GM21423 (cell line): ENCODE measurements around the gene UBE2E2.

Experiments
- ATAC-seq: cut with Tn5 transposase; IDR thresholded peaks from one replicate; pipeline ENCODE4 v1.9.1; 2021; ENCODE audit warnings: mild to moderate bottlenecking, moderate library complexity; ENCODE audit not compliant: unreplicated experiment

The UBE2E2 gene

DNA sequence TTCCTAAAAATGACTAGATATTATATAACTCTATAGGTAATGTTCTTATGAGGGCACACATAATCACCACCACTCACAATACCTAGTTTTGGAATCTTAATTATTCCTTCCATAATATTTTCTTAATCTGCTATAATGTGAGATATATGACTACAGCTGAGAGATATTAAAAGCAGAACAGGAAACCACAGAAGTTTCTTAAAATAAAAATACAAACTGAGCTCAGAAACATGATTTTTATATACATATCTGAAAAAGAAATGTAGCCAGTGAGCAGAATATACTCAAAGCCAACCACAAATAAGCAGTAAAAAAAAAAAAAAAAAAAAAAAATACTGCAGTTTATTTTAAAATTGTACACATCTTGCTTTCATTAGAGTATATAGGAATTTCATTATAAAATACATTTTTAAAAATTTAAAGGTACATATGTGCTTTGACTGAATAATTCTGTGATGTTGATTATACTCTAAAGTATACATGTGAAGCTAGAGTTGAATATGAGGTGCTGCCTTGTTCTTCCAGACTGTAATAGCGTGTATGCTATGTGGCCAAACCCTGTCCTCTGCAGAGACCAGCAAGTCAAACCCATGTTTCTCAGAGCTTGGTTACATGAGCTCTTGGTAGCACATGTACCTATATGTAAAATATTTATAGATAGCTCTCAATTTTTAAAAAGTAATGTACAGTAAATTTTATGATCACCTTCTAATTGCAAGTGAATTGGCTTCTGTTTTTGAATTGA, 175.0 kb downstream of the UBE2E2 start:
- ATAC-seq: no peak

- no peak for ATAC-seq
Measured at GRCh38 chr3:23383875-23384274, 180.7 kb downstream of the UBE2E2 start.

DNA sequence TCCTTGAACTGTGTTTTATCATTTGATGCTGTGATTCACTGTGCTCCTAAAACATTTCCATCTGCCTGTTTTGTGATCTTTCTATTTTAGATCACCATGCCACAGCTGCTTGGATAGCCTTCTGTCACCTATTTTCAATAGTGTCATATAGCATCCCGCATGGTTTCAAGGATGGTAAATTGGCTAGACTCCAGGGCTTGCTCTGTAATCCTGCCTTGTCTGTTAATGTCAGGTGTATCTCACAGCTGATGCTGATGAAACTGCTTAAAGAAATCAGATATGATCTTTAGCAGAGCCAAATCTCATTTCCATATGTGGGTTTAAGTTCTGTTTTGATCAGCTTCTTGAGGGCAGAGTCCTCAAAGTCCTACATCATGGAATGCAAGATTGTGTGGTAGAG, 182.2 kb downstream of the UBE2E2 start:
- ATAC-seq: no peak

- no peak for ATAC-seq
Measured at GRCh38 chr3:23387286-23387918, 184.3 kb downstream of the UBE2E2 start.

DNA sequence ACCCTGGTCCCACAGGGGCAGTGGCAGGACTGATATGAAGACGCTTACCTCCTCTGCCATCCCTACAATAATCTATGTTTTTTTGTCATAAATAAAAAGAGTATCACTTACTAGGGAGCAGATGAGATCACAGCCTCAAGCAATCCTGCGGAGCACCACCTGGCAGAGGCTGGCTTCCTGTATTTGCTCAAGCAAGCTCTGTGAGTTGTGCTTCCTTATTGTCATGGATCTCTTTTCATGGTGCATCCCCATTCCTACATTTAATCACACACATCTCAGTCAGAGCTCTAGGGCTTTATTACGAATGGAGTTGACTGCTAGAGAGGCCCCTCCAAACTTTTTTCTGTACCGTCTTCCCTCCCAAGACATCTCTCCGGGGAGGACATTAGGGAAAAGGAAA, 186.0 kb downstream of the UBE2E2 start:
- ATAC-seq: no peak

GRCh38 chr3:23389686-23390085, 186.6 kb downstream of the UBE2E2 start:
- ATAC-seq: peak; percentile 47

GRCh38 chr3:23390446-23390845, 187.3 kb downstream of the UBE2E2 start:
- ATAC-seq: no peak

DNA sequence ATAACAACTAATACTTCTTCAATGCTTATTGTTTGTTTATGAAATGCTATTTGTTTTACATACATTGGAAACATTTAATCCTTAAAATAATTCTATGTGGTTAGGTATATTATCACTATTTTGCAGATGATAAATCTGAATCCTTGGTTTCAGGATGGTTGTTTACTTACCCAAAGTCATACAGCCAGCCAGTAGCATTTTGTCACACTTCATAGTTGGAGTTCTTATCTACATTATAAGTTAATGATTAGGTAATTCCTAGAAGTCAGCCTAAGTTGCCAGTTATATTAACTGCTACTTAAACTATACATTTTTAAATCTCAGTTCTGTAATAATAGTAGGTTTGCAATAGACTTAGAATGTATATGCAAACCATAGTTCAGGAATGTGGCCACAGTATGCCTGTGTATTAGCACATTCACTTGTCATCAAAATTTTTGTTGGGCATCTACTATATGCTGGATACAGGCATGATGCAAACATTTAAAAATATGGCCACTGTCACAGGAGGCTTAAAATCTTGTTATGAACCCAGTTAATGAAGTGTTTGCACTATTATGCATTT, 187.9 kb downstream of the UBE2E2 start:
- ATAC-seq: no peak

GRCh38 chr3:23395115-23395514, 192.0 kb downstream of the UBE2E2 start:
- no peak for ATAC-seq

DNA sequence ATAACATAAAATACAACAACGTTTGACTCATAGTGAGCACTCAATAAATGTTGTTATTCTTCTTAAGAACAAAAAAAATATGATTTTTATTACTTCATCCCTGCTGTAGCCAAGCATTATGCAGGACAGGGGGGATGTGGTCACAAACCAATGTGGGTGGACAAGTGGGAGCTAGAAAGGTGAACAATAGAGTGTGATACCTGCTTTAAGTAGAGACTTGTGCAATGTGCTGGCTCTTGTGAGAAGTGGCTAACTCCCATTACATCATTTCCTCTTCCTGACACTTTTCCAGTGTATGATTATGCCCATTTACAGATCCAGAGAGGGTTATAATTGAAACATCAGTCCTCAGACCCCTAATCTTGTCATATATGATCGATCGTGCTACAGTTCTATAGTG, 193.6 kb downstream of the UBE2E2 start:
- no peak for ATAC-seq

DNA sequence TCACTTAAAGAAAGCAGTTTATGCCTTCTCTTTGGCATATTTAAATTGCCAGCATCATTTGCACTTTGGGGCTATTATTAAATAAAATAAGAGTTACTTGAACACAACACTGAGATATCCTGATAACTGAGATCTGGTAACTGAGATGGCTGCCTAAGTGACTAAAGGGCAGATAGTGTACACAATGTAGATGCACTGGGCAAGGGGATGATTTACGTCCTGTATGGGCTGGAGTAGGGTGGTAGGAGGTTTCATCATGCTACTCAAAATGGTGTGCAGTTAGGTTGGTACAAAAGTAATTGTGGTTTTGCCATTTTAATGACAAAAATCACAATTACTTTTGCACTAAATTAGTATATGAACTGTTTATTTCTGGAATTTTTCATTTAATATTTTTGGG, 196.1 kb downstream of the UBE2E2 start:
- ATAC-seq: no peak

- no peak for ATAC-seq
Measured at GRCh38 chr3:23402728-23403492, 199.8 kb downstream of the UBE2E2 start.

DNA sequence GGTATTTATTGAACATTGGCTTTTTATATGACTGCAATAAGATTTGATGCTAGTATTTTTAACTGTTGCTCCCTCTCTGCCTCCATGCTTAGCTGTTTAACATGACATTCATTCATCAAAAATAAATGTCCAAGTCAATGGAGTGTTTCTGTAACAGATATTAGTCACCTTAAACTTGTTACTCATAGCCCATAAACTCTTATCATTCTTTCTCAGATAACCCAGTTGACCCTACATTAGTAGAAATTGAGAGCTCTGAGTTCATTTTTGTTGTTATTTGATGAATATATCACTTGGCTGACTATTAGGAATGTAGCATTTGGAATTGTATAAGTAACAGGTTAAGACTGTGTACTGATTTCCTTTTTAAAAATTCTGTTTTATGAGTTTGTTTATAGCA, 201.1 kb downstream of the UBE2E2 start:
- ATAC-seq: no peak

GRCh38 chr3:23405081-23405480, 202.0 kb downstream of the UBE2E2 start:
- ATAC-seq: peak; percentile 52

GRCh38 chr3:23406601-23407000, 203.5 kb downstream of the UBE2E2 start:
- ATAC-seq: no peak

GRCh38 chr3:23418026-23418425, 214.9 kb downstream of the UBE2E2 start:
- ATAC-seq: no peak

- ATAC-seq: peak; percentile 24
Measured at GRCh38 chr3:23421811-23422516, 218.8 kb downstream of the UBE2E2 start.

DNA sequence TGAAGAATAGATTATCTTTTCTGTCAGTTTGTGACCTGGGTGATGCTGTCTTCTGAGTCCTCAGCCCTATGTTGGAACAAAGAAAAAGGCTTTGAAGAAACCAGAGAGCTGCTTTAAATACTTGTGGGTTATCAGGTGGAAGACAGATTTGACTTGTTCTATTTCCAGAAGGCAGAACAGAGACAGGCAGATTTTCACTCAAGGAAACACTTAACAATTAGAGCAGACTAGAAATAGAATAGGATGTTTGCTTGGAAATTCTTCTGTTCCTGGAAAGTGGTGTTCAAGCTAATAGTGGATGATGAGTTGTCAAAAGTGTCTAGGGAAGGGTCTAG, 219.4 kb downstream of the UBE2E2 start:
- peak; percentile 70 for ATAC-seq

DNA sequence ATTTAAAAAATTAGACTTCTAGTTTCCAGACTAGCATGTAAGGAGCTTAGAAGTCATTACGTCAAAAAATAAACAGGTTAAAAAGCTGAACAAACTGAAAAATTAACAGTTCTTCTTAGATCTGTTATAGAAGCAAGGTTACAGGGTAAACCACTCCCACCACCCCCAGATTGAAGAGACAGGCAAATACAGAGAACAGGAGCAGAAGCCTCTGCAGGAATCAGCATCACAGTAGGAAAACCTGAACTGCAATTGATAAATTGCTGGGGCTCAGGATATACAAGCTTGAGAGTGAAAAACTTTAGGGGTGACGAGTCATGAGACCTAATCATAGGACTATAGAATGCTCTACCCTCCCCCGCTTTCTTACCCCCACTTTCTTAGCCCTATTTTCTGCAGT, 222.3 kb downstream of the UBE2E2 start:
- ATAC-seq: no peak

GRCh38 chr3:23430781-23431398, 227.8 kb downstream of the UBE2E2 start:
- no peak for ATAC-seq

DNA sequence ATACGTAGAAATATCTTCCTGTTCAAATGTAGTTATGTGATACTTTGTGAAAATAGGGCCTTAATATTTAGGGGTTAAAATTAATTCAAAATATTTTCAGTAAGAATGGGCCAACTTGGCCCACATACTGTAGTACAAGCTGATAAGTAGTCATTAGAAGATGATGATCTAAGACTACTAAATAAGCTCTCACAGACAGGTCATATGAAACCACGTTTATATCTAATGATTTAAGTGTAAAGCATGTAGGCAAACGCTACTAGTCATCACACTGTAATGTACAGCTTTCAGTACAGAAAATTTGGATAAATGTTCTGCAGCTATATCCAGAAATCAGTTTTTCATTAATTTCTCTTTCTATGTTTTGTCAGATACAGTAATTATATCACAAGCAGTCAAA, 228.6 kb downstream of the UBE2E2 start:
- ATAC-seq: no peak
